GM19099 (cell line): ENCODE measurements around the gene NUAK1.

Experiments used
- POLR2A ChIP-seq: IDR thresholded peaks from 3 replicates; pipeline ENCODE4 v1.6.1; 2011; ENCODE audit warnings: low read depth; ENCODE audit not compliant: insufficient read length; ENCODE audit errors: extremely low read depth

Gene NUAK1

DNA sequence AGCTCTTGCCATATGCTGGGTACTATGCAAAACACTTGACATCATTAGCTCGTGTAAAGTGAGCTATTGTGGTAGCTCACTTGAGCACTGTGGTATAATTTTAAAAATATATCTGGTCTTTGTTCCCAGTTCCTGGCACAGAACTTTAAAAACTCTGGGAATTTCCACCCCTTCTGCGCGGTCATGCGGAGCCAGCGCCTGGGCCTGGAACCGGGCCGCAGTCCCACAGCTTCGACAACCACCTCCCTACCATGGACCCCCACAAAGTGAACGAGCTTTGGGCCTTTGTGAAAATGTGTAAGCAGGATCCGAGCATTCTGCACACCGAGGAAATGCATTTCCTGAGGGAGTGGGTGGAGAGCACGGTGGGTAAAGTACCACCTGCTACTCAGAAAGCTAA, 123.1 kb downstream of the NUAK1 start:
- no peak for TF ChIP-seq POLR2A

DNA sequence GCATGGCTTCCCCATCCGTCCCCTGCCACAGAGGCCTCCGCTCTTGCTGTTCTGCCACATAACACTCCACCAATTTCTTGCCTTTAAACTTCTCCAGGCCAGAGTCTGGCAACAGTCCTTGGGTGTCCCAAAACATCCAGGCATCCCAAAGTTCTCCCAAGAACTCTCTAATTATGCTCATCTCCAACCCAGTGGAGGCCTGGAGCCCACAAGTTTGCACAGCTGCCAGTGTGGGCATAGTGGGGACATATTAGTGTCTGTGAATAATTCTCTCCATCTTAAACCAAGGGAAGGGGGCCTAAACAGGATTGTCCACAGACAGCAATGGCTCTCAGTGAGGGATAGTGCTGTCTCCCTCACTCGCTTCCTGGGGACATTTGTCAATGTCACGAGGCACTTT, 124.8 kb downstream of the NUAK1 start:
- TF ChIP-seq POLR2A = no peak
